ENCODE measurements around the gene TTC28.

TTC28 gene

GRCh38 chr22:28658448-28658847, 21.2 kb downstream of the TTC28 start (continued):
- TF ChIP-seq ZNF514 (tag by site-specific recombination; IDR thresholded peaks at IDR 0.05) (no peak), KLF16 (tag by site-specific recombination; IDR thresholded peaks at IDR 0.05) (no peak), ZNF221 (tag by site-specific recombination; IDR thresholded peaks at IDR 0.05; ENCODE audit: borderline replicate concordance) (no peak), ZNF600 (tag by site-specific recombination; IDR thresholded peaks at IDR 0.05) (no peak), ZNF626 (tag by site-specific recombination; IDR thresholded peaks at IDR 0.05) (no peak), SALL2 (tag by site-specific recombination; IDR thresholded peaks at IDR 0.05; ENCODE audit: borderline replicate concordance) (no peak), ZBTB17 (tag by site-specific recombination; IDR thresholded peaks at IDR 0.05) (peak; percentile 53), PRDM6 (tag by site-specific recombination; IDR thresholded peaks at IDR 0.05) (peak; percentile 90), ZNF398 (tag by site-specific recombination; IDR thresholded peaks at IDR 0.05) (no peak), ZNF785 (tag by site-specific recombination; IDR thresholded peaks at IDR 0.05) (no peak), FEZF1 (tag by site-specific recombination; IDR thresholded peaks at IDR 0.05) (0 out of 2 replicates have a peak, but pooled peaks have one; percentile 24), ZNF624 (tag by site-specific recombination; IDR thresholded peaks at IDR 0.05) (no peak), ZBTB8A (tag by site-specific recombination; IDR thresholded peaks at IDR 0.05) (no peak), ZNF248 (tag by site-specific recombination; IDR thresholded peaks at IDR 0.05) (no peak), ZEB2 (tag by site-specific recombination; IDR thresholded peaks at IDR 0.05) (peak; percentile 48; the same call in 1 of the 2 replicates), MYNN (tag by site-specific recombination; IDR thresholded peaks at IDR 0.05; ENCODE audit: borderline replicate concordance) (no peak), ZNF629 (tag by site-specific recombination; IDR thresholded peaks at IDR 0.05) (no peak), ZNF549 (tag by site-specific recombination; IDR thresholded peaks at IDR 0.05) (no peak), ZNF362 (tag by site-specific recombination; IDR thresholded peaks at IDR 0.05) (no peak), SP7 (tag by site-specific recombination; IDR thresholded peaks at IDR 0.05) (no peak), ZNF157 (tag by site-specific recombination; IDR thresholded peaks at IDR 0.05) (no peak), ZNF341 (tag by site-specific recombination; IDR thresholded peaks at IDR 0.05; ENCODE audit: low read depth) (no peak), SCRT2 (tag by site-specific recombination; IDR thresholded peaks at IDR 0.05) (no peak), ZFP69B (tag by site-specific recombination; IDR thresholded peaks at IDR 0.05) (no peak), GFI1B (tag by site-specific recombination; IDR thresholded peaks at IDR 0.05) (no peak), ZBTB7A (tag by site-specific recombination; IDR thresholded peaks at IDR 0.05; ENCODE audit: low read depth) (no peak), ZNF266 (tag by site-specific recombination; IDR thresholded peaks at IDR 0.05; ENCODE audit: low read depth) (no peak), ZNF580 (tag by site-specific recombination; IDR thresholded peaks at IDR 0.05) (peak; percentile 58; the same call in 1 of the 2 replicates)
- TF ChIP-seq, protein P1, sequence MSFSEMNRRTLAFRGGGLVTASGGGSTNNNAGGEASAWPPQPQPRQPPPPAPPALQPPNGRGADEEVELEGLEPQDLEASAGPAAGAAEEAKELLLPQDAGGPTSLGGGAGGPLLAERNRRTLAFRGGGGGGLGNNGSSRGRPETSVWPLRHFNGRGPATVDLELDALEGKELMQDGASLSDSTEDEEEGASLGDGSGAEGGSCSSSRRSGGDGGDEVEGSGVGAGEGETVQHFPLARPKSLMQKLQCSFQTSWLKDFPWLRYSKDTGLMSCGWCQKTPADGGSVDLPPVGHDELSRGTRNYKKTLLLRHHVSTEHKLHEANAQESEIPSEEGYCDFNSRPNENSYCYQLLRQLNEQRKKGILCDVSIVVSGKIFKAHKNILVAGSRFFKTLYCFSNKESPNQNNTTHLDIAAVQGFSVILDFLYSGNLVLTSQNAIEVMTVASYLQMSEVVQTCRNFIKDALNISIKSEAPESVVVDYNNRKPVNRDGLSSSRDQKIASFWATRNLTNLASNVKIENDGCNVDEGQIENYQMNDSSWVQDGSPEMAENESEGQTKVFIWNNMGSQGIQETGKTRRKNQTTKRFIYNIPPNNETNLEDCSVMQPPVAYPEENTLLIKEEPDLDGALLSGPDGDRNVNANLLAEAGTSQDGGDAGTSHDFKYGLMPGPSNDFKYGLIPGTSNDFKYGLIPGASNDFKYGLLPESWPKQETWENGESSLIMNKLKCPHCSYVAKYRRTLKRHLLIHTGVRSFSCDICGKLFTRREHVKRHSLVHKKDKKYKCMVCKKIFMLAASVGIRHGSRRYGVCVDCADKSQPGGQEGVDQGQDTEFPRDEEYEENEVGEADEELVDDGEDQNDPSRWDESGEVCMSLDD (tag by site-specific recombination; IDR thresholded peaks at IDR 0.05), result no peak
- TF ChIP-seq, protein P2, sequence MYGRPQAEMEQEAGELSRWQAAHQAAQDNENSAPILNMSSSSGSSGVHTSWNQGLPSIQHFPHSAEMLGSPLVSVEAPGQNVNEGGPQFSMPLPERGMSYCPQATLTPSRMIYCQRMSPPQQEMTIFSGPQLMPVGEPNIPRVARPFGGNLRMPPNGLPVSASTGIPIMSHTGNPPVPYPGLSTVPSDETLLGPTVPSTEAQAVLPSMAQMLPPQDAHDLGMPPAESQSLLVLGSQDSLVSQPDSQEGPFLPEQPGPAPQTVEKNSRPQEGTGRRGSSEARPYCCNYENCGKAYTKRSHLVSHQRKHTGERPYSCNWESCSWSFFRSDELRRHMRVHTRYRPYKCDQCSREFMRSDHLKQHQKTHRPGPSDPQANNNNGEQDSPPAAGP (tag by site-specific recombination; IDR thresholded peaks at IDR 0.05), result no peak
- TF ChIP-seq, protein P3, sequence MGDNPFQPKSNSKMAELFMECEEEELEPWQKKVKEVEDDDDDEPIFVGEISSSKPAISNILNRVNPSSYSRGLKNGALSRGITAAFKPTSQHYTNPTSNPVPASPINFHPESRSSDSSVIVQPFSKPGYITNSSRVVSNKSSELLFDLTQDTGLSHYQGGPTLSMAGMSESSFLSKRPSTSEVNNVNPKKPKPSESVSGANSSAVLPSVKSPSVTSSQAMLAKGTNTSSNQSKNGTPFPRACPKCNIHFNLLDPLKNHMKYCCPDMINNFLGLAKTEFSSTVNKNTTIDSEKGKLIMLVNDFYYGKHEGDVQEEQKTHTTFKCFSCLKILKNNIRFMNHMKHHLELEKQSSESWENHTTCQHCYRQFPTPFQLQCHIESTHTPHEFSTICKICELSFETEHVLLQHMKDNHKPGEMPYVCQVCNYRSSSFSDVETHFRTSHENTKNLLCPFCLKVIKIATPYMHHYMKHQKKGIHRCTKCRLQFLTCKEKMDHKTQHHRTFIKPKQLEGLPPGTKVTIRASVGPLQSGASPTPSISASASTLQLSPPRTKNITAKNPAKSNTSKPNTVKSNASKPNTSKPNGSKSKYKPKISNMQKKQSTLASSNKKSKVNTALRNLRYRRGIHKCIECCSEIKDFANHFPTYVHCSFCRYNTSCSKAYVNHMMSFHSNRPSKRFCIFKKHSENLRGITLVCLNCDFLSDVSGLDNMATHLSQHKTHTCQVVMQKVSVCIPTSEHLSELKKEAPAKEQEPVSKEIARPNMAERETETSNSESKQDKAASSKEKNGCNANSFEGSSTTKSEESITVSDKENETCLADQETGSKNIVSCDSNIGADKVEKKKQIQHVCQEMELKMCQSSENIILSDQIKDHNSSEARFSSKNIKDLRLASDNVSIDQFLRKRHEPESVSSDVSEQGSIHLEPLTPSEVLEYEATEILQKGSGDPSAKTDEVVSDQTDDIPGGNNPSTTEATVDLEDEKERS (tag by site-specific recombination; IDR thresholded peaks at IDR 0.05), result no peak

Measured in HEK293 (cell line).